HG03135 (cell line): ENCODE measurements around the gene OPCML.

Experiments
- ATAC-seq: cut with Tn5 transposase; IDR thresholded peaks from one replicate; pipeline ENCODE4 v1.9.1; 2021; ENCODE audit warnings: mild to moderate bottlenecking, moderate library complexity; ENCODE audit not compliant: unreplicated experiment

The OPCML gene

GRCh38 chr11:132649277-132649676 lies 883.0 kb downstream of the OPCML start:
- no peak for ATAC-seq

- ATAC-seq, result no peak
Measured at GRCh38 chr11:132648851-132649250, 883.5 kb downstream of the OPCML start.

GRCh38 chr11:132646890-132647289 lies 885.4 kb downstream of the OPCML start:
- ATAC-seq, result no peak

GRCh38 chr11:132644520-132645239 lies 887.6 kb downstream of the OPCML start:
- ATAC-seq, result no peak

- no peak for ATAC-seq
Measured at GRCh38 chr11:132643239-132643638, 889.1 kb downstream of the OPCML start.

GRCh38 chr11:132640952-132641351 lies 891.3 kb downstream of the OPCML start:
- no peak for ATAC-seq

- ATAC-seq, result no peak
Measured at GRCh38 chr11:132639986-132640385, 892.3 kb downstream of the OPCML start.

GRCh38 chr11:132639403-132639802 lies 892.9 kb downstream of the OPCML start:
- no peak for ATAC-seq

GRCh38 chr11:132638423-132638822 lies 893.9 kb downstream of the OPCML start:
- no peak for ATAC-seq

- ATAC-seq, result no peak
Measured at GRCh38 chr11:132636523-132636922, 895.8 kb downstream of the OPCML start.

GRCh38 chr11:132632641-132633124 lies 899.6 kb downstream of the OPCML start:
- no peak for ATAC-seq

- ATAC-seq, result no peak
Measured at GRCh38 chr11:132631989-132632388, 900.3 kb downstream of the OPCML start.

- no peak for ATAC-seq
Measured at GRCh38 chr11:132627981-132628380, 904.3 kb downstream of the OPCML start.

GRCh38 chr11:132626446-132626845 lies 905.9 kb downstream of the OPCML start:
- no peak for ATAC-seq

GRCh38 chr11:132623511-132623910 lies 908.8 kb downstream of the OPCML start:
- no peak for ATAC-seq

- no peak for ATAC-seq
Measured at GRCh38 chr11:132621976-132622580, 910.2 kb downstream of the OPCML start.

- ATAC-seq, result no peak
Measured at GRCh38 chr11:132620423-132620822, 911.9 kb downstream of the OPCML start.

GRCh38 chr11:132610791-132611190 lies 921.5 kb downstream of the OPCML start:
- no peak for ATAC-seq

- ATAC-seq, result no peak
Measured at GRCh38 chr11:132610216-132610615, 922.1 kb downstream of the OPCML start.

GRCh38 chr11:132607575-132607974 lies 924.7 kb downstream of the OPCML start:
- no peak for ATAC-seq

GRCh38 chr11:132605825-132606570 lies 926.3 kb downstream of the OPCML start:
- no peak for ATAC-seq

GRCh38 chr11:132604431-132604830 lies 927.9 kb downstream of the OPCML start:
- ATAC-seq, result no peak
